Cardiac fibroblast (primary cell): ENCODE results near the gene NME7.
A peak's percentile ranks its signal among the peaks of the same experiment; 100 is the strongest.

Source experiments
- DNase-seq, 2 donors: peaks; one replicate each; pipeline versions ENCODE4 v3.0.0 to v3.0.0-alpha.2; 2010; ENCODE audit warnings: low read depth in 2 of 2
- H3K4me3 ChIP-seq, 2 donors: replicated peaks in 1 of 2; 1 replicate in 1 of 2; 2 replicates in 1 of 2; pipeline ENCODE4 v1.5.1; 2011; ENCODE audit warnings: low read depth in 2 of 2, low read length in 2 of 2, mild to moderate bottlenecking in 2 of 2, moderate library complexity in 1 of 2
- TF ChIP-seq, protein P1 (sequence below): IDR thresholded peaks from one replicate; pipeline ENCODE4 v1.5.1; 2011; ENCODE audit warnings: low read depth, mild to moderate bottlenecking, low read length, inconsistent platforms

Gene NME7

DNA sequence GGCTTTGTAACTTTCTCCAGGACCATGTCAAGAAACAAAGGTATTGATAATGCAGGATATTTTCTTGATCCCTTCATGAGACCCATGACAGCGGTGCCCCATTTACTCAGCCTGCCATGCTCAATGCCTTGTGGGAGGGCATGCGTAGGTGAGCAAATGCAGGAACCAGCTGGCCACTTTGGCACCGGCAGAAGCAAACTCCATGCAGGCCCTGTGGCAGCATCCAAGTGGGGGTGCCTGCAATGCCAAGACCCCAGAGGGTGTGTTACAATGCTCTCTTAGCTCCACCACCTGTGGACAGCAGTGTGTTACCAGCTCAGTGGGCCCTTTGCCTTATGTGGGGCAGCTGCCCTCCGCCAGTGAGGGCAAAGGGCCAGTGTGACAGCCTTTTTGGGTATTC, 153.0 kb downstream of the NME7 start:
- TF ChIP-seq, protein P1, sequence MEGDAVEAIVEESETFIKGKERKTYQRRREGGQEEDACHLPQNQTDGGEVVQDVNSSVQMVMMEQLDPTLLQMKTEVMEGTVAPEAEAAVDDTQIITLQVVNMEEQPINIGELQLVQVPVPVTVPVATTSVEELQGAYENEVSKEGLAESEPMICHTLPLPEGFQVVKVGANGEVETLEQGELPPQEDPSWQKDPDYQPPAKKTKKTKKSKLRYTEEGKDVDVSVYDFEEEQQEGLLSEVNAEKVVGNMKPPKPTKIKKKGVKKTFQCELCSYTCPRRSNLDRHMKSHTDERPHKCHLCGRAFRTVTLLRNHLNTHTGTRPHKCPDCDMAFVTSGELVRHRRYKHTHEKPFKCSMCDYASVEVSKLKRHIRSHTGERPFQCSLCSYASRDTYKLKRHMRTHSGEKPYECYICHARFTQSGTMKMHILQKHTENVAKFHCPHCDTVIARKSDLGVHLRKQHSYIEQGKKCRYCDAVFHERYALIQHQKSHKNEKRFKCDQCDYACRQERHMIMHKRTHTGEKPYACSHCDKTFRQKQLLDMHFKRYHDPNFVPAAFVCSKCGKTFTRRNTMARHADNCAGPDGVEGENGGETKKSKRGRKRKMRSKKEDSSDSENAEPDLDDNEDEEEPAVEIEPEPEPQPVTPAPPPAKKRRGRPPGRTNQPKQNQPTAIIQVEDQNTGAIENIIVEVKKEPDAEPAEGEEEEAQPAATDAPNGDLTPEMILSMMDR = no peak
- H3K4me3 ChIP-seq = no peak overlapping the region
- no peak for DNase-seq

GRCh38 chr1:169212088-169212487, 155.5 kb downstream of the NME7 start:
- TF ChIP-seq, protein P1 = no peak
- no peak overlapping the region for H3K4me3 ChIP-seq
- no peak for DNase-seq

DNA sequence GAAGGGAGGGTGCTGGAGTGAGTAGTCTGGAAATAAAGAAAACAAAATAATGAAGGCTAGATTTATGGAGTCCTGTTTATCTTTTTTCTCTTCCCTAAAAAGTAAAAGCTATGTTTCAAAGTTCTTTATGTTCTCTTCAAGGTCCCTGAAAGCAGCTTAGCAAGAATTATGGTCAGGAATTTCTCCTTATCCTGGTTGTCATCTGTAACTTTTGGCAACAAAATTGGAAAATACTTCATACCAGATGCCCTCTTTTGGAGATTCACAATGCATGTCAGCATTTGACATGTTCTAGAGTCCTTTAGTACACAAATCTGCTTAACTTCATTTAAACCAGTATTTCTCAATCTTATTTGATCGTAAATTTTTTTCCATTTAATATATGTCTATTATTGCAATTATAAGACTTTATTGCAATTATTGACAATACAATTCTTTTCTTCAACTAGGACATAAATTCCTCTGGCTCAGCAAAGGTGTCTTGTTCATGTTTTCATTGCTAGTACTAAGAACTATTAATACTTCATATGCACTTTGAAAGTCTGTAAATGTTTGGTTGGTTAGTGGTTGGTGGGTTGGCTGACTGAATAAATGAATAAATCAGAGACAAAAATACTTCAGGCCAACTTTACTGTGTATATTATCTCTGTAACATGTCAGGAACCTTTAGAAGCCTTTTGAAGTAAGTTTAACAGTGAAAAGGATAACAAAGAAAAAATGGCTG, 159.6 kb downstream of the NME7 start:
- TF ChIP-seq, protein P1 = no peak
- DNase-seq = peak in 1 of 2 donors; percentile 17
- H3K4me3 ChIP-seq = no peak overlapping the region

- DNase-seq = no peak
- no peak overlapping the region for H3K4me3 ChIP-seq
- TF ChIP-seq, protein P1 = no peak
Measured at GRCh38 chr1:169204157-169204556, 163.4 kb downstream of the NME7 start.

DNA sequence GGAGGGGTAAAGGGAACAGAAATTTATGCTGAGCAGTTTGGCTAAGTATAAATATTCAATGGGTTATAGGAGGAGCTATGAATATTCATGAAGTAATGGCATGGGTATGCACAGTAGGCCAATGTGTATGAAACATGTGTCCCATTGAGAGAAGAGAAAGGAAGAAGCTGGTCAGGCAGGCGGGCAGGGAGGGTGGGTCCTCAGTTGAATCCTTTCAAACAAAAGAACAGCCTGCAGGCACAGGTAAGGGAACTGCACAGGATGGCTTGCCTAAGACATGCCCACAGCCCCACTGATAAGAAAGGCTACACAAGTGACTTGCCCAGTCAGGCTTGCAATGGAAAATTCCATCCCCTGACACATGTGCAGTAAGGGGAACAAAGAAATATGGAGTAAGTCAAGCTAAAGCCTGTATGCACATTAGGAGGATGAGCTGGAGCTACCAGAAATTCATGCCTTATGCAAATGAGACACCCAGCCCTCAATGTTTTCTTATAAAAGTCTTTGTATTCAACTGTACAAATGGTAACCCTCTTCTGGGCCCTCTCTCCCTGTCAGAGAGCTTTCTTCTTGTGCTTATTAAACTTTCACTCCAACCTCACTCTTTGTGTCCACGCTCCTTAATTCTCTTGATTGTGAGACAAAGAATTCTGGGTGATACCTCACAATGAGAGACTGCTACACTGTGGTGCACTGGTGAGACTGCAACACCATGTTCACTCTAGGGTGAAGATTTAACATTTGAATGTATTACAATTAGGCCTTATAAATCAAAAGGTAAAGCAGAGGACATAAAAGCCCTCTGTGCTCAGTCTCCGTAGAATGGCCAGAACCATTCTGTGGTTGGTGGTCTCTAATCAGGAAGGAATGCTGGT, 164.6 kb downstream of the NME7 start:
- no peak overlapping the region for H3K4me3 ChIP-seq
- TF ChIP-seq, protein P1 = no peak
- DNase-seq = no peak

DNA sequence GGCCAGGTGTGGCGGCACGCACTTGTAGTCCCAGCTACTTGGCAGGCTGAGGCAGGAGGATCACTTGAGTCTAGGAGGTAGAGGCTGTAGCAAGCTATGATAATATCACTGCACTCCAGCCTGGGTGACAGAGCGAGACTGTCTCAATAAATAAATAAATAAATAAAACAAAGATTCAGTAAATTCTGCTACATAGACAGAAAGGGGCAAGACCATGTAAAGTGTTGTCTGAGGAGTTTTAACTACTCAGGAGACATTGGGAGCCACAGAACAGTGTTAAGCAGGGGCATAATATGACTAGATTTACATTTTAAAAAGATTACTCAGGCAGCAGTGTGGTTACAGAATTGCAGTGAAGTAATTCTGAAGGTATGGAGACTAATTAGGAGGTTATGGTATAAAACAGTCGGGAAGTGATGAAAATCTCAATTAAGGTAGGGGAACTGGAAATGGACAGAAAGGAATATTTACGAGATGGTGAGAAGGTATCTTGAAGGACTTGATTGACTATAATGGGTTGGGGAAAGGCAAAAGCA, 166.4 kb downstream of the NME7 start:
- peak in 1 of 2 donors; percentile 21 for DNase-seq

More for the DNA sequence above, 166.4 kb downstream of the NME7 start:
- no peak overlapping the region for H3K4me3 ChIP-seq
- TF ChIP-seq, protein P1 = no peak
